ENCODE measurements around the gene MSMB. TPM values are rescaled to one million over a fixed set of nuclear protein-coding genes. Genes with fewer than 3 reads are reported as not detected.

MSMB gene
- total and polyA plus RNA-seq, 2 of the 8 experiments (the other 6 are each of a cell fraction or from before 2014, with no cell fraction given) = not detected

GRCh38 chr10:46037107-46037825 is 8.8 kb downstream of the MSMB start:
- Histone ChIP-seq H3K9me3 (ENCODE audit: insufficient read depth in 2 of 2, low read depth in 1 of 2, low read length in 1 of 2) (no peaks in the 10 kb centered on the region), H3K23me2 (ENCODE audit: low read depth, low read length) (no peaks in the 10 kb centered on the region), H2BK20ac (ENCODE audit: low read length) (no peak overlapping the region), H3K4me2 (ENCODE audit: insufficient read depth in 1 of 2, low read depth in 2 of 2, low read length in 2 of 2) (no peak overlapping the region), H3K9ac (replicated peaks in 1 of 4; ENCODE audit: extremely low read depth in 1 of 4, low read depth in 3 of 4, low read length in 3 of 4) (no peak overlapping the region), H4K91ac (replicated peaks; ENCODE audit: insufficient read length, low read length) (no peak overlapping the region), H3K23ac (ENCODE audit: insufficient read length) (no peak overlapping the region), H3K79me1 (ENCODE audit: low read depth, low read length) (no peaks in the 10 kb centered on the region), H2BK5ac (ENCODE audit: low read depth, low read length) (no peak overlapping the region), H2BK15ac (ENCODE audit: low read length) (no peak overlapping the region), H3K4ac (replicated peaks; ENCODE audit: insufficient read length, low read depth, low read length) (peak overlapping the region; percentile 27), H4K5ac (ENCODE audit: insufficient read length, low read depth, low read length) (no peak overlapping the region), H3K79me2 (ENCODE audit: control insufficient read depth in 1 of 2, insufficient read depth in 2 of 2, low read length in 2 of 2) (no peaks in the 10 kb centered on the region), H4K8ac (ENCODE audit: extremely low read depth, insufficient read depth, low read length) (no peak overlapping the region), H3K36me3 (ENCODE audit: control insufficient read depth in 2 of 4, insufficient read depth in 4 of 4, low read length in 3 of 4) (no peaks in the 10 kb centered on the region), H2BK120ac (replicated peaks; ENCODE audit: low read depth, low read length) (no peak overlapping the region), H3K14ac (ENCODE audit: insufficient read length) (no peak overlapping the region), H2BK12ac (ENCODE audit: low read depth, low read length) (no peak overlapping the region), H2AK5ac (ENCODE audit: low read depth, low read length) (no peak overlapping the region), H3K4me3 (ENCODE audit: extremely low read depth in 1 of 4, insufficient read depth in 2 of 4, low read depth in 3 of 4, low read length in 4 of 4) (no peak overlapping the region), H3K56ac (replicated peaks; ENCODE audit: insufficient read length, low read depth, low read length) (no peak overlapping the region), H2AFZ (ENCODE audit: low read length) (no peak overlapping the region), H3K27ac (ENCODE audit: low read depth, low read length) (no peak overlapping the region), H3K18ac (ENCODE audit: extremely low read depth, low read length) (no peak overlapping the region; the same call in 1 of the 2 replicates), H4K20me1 (replicated peaks in 1 of 2; ENCODE audit: control insufficient read depth in 1 of 2, insufficient read depth in 2 of 2, low read length in 2 of 2) (no peaks in the 10 kb centered on the region), H3K27me3 (replicated peaks in 1 of 4; ENCODE audit: control insufficient read depth in 3 of 4, extremely low read depth in 1 of 4, insufficient read depth in 3 of 4, low read length in 3 of 4) (no peaks in the 10 kb centered on the region), H3K4me1 (replicated peaks in 1 of 4; ENCODE audit: control insufficient read depth in 3 of 4, insufficient read depth in 4 of 4, low read length in 3 of 4) (no peaks in the 10 kb centered on the region)
- ChIA-PET POLR2A (ENCODE audit: partially characterized antibody) (no interaction called here), CTCF (ENCODE audit: partially characterized antibody) (interaction anchor here (0.6 to 2.1 kb wide), 5 partner anchors 8 to 583 kb away, joined by 3 to 8 read pairs (median 3); no protein-coding TSS in a partner anchor)
- WGBS, 2 experiments (ENCODE audit: extremely low coverage in 1 of 2, insufficient coverage in 1 of 2, insufficient read length in 1 of 2, insufficient replicate concordance in 2 of 2, low coverage in 1 of 2, low lambda C conversion rate in 2 of 2, missing lambda C conversion rate in 1 of 2) = 86% methylated on average over 8 of the region's 8 CpGs; no CpG with 5 or more reads in 1 of the 2 experiments
- DNase-seq (ENCODE audit: low read depth in 1 of 2, low spot score in 2 of 2) (no peak), FAIRE-seq (no peak)
- no peak for TF ChIP-seq POLR2A (IDR thresholded peaks at IDR 0.05; ENCODE audit: control extremely low read depth in 1 of 2, low read depth in 2 of 2, low read length in 2 of 2)
- TF ChIP-seq SUZ12 (IDR thresholded peaks at IDR 0.05; ENCODE audit: low read length) = no peak
- no peak for TF ChIP-seq ASH2L (IDR thresholded peaks at IDR 0.05; ENCODE audit: low read length)
- TF ChIP-seq SAP30 (IDR thresholded peaks at IDR 0.05; ENCODE audit: insufficient read depth, insufficient replicate concordance, low read length) = no peak
- TF ChIP-seq ATF2 (IDR thresholded peaks at IDR 0.05; ENCODE audit: low read length) = no peak
- TF ChIP-seq FOSL1 (IDR thresholded peaks at IDR 0.05; ENCODE audit: insufficient read depth, low read depth, low read length) = no peak
- TF ChIP-seq EGR1 (IDR thresholded peaks at IDR 0.05; ENCODE audit: borderline replicate concordance, low read depth, low read length) = no peak
- no peak for TF ChIP-seq POU5F1 (IDR thresholded peaks at IDR 0.05; ENCODE audit: low read depth, low read length)
- TF ChIP-seq JUND (IDR thresholded peaks at IDR 0.05; ENCODE audit: low read length) = no peak
- TF ChIP-seq SP2 (IDR thresholded peaks at IDR 0.05; ENCODE audit: low read length) = no peak
- TF ChIP-seq GABPA (IDR thresholded peaks at IDR 0.05; ENCODE audit: borderline replicate concordance, insufficient read depth, low read length) = no peak
- TF ChIP-seq HDAC2 (IDR thresholded peaks at IDR 0.05; ENCODE audit: borderline replicate concordance in 1 of 2, low read depth in 2 of 2, low read length in 2 of 2) = no peak

All from H1 (cell line).